ENCODE results near the gene IMPG2.

Gene IMPG2

DNA sequence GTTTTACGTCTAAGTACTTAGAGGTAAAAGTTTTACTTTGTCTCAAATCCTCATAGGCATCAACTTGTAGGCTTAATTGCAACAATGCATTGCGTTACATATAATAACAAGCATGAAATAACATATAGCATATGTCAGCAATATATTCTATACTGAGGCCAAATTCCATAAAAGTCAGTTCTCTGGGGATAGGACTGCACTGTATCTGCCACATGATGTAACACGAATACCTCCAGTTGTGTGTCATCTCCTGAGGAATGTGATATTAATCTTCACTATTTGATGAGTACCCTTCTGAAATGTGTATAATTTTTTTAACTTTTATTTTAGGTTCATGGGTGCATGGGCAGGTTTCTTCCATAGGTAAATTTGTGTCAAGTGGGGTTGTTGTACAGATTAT lies 126.4 kb downstream of the IMPG2 start:
- H3K4me3 Mint-ChIP-seq: no peak overlapping the region
- no peaks in the 10 kb centered on the region for H3K9me3 Mint-ChIP-seq
- no peaks in the 10 kb centered on the region for H3K36me3 Mint-ChIP-seq
- no peak for ATAC-seq
- H3K27ac Mint-ChIP-seq: no peak overlapping the region
- no peaks in the 10 kb centered on the region for H3K4me1 Mint-ChIP-seq
- DNase-seq (ENCODE audit: low spot score in 2 of 2): no peak

DNA sequence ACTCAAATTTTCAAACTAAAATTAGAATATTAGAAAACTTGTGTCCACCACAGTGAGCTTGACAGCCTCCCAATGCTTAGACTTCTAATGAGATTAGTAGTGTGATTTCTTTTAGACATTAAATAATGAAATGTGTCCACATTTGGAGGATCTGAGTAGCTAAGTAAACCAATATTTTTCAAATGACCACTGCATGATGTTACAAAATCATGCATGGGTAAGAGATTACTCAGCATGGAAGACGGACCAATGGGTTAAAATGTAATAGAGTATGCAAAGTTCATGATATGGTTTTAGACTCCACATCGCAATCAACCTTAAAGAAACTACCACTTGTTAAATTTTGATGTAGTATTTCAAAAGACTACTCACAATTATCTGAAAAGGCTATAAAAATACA lies 130.6 kb downstream of the IMPG2 start:
- H3K9me3 Mint-ChIP-seq: peaks cover 2% of the 10 kb centered on the region
- DNase-seq (ENCODE audit: low spot score in 2 of 2) (no peak), ATAC-seq (no peak)
- H3K36me3 Mint-ChIP-seq: no peaks in the 10 kb centered on the region
- no peaks in the 10 kb centered on the region for H3K4me1 Mint-ChIP-seq
- H3K4me3 Mint-ChIP-seq: no peak overlapping the region
- H3K27ac Mint-ChIP-seq: no peak overlapping the region

DNA sequence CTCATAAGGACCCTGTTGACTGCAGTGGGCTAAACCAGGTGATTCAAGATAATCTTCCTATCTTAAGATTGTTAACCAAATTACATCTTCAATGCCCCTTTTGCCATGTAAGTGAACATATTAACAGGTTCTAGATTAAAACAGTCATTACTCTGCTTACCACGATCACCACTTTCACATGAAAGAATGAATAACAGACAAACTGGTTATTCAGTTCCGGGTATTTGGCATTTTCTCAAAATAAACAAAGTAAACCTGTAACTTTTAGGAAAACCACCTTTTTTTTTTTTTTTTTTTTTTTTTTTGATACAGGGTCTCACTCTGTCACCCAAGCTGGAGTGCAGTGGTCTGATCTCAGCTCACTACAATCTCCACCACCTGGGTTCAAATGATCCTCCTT lies 131.2 kb downstream of the IMPG2 start:
- Mint-ChIP-seq H3K4me3 (no peak overlapping the region), H3K36me3 (no peaks in the 10 kb centered on the region), H3K27ac (no peak overlapping the region), H3K9me3 (peaks cover 2% of the 10 kb centered on the region), H3K4me1 (no peaks in the 10 kb centered on the region)
- DNase-seq (ENCODE audit: low spot score in 2 of 2) (no peak), ATAC-seq (no peak)

DNA sequence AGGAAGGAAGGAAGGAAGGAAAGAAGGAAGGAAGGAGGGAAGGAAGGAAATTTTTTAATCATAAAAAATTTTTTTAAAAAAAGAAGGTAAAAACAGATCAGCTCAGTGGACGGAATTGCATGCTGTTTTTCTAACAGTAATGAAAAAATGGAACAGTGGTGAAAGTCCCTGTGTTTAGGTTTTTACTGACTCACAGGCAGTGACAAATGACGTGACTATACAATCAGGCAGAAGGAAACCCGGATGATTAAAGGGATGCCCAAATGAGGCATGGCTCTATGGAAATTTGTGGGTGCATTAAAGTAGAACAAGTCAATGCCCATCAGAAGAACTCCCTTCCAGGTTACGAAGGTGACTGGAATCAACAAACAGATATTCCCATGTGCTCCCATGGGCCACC lies 135.0 kb downstream of the IMPG2 start:
- no peak for ATAC-seq
- no peaks in the 10 kb centered on the region for H3K4me1 Mint-ChIP-seq
- H3K4me3 Mint-ChIP-seq: no peak overlapping the region
- no peaks in the 10 kb centered on the region for H3K36me3 Mint-ChIP-seq
- peaks cover 2% of the 10 kb centered on the region for H3K9me3 Mint-ChIP-seq
- no peak overlapping the region for H3K27ac Mint-ChIP-seq
- no peak for DNase-seq (ENCODE audit: low spot score in 2 of 2)

DNA sequence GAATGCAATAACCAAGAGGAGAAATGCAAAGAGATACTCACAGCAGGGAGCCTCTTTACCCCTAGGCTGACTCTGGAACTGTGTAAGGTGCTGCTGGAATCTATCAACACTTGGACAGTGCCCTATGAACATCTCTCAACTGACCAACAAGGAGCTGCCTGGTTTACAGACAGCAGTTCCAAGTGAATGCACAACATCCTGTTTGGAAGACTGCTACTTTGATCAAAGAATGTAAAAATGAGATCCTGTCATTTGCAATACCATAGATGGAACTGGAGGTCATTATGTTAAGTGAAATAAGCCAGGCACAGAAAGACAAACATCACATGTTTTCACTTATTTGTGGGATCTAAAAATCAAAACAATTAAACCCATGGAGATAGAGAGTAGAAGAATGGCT lies 136.3 kb downstream of the IMPG2 start:
- DNase-seq (ENCODE audit: low spot score in 2 of 2) (no peak), ATAC-seq (no peak)
- Mint-ChIP-seq H3K9me3 (peaks cover 2% of the 10 kb centered on the region), H3K4me1 (no peaks in the 10 kb centered on the region), H3K27ac (no peak overlapping the region), H3K36me3 (no peaks in the 10 kb centered on the region), H3K4me3 (no peak overlapping the region)

DNA sequence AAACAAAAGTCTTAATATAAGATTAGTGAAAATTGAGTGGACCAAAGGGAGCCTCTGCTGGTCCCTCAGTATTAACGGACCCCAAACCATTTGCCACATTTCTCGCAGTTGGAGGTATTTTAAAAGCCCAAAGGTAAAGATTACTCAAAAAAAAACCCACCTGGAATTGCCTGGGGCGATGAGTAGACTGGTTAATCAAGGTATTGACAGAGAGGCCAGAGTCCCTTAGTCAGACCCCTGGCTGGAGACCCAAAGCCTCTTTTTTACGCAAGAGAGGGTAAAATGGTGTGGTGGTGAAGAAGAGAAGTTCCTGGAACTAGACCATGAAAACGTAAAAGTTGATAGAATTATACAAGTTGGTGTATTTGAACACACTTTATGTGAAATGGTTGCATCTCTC lies 137.2 kb downstream of the IMPG2 start:
- no peak overlapping the region for H3K27ac Mint-ChIP-seq
- no peaks in the 10 kb centered on the region for H3K36me3 Mint-ChIP-seq
- H3K4me1 Mint-ChIP-seq: no peaks in the 10 kb centered on the region
- peaks cover 2% of the 10 kb centered on the region for H3K9me3 Mint-ChIP-seq
- no peak overlapping the region for H3K4me3 Mint-ChIP-seq
- DNase-seq (ENCODE audit: low spot score in 2 of 2) (no peak), ATAC-seq (no peak)

DNA sequence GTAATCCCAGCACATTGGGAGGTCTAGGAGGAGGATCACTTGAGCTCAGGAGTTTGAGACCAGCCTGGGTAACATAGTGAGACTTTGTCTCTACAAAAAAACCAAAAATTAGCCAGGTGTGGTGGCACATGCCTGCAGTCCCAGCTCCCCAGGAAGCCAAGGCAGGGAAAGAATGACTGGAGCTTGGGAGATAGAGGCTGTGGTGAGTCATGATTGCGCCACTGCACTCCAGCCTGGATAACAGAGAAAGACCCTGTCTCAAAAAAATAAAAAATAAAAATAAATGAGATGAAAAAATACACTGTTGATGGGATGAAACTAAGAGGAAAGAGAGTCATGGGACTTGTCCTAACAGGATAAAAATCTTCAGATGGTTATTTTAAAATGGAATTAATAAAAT lies 137.6 kb downstream of the IMPG2 start:
- DNase-seq (ENCODE audit: low spot score in 2 of 2): no peak
- ATAC-seq: no peak
- no peaks in the 10 kb centered on the region for H3K36me3 Mint-ChIP-seq
- no peak overlapping the region for H3K27ac Mint-ChIP-seq
- H3K4me1 Mint-ChIP-seq: no peaks in the 10 kb centered on the region
- H3K4me3 Mint-ChIP-seq: no peak overlapping the region
- H3K9me3 Mint-ChIP-seq: peaks cover 2% of the 10 kb centered on the region

DNA sequence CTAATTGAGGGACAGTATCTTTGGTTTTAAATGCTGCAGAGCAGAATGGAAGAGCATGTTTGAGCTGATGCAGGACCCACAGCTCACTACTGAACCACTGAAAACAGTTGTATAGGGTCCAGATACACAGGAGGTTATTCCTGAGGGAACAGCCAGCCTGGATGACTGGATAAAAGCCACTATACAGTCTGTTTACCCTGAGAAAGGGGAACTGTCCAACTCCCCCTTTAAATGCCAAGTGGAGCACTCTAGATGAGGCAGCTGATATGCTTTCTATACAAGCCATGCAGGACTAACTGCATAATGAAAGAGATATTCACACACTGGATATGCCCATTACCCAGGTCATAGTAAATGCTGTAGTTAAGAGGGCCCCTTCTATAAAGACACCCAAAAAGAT lies 138.6 kb downstream of the IMPG2 start:
- DNase-seq (ENCODE audit: low spot score in 2 of 2): no peak
- H3K27ac Mint-ChIP-seq: no peak overlapping the region
- peaks cover 2% of the 10 kb centered on the region for H3K9me3 Mint-ChIP-seq
- no peaks in the 10 kb centered on the region for H3K4me1 Mint-ChIP-seq
- no peaks in the 10 kb centered on the region for H3K36me3 Mint-ChIP-seq
- no peak overlapping the region for H3K4me3 Mint-ChIP-seq
- no peak for ATAC-seq

DNA sequence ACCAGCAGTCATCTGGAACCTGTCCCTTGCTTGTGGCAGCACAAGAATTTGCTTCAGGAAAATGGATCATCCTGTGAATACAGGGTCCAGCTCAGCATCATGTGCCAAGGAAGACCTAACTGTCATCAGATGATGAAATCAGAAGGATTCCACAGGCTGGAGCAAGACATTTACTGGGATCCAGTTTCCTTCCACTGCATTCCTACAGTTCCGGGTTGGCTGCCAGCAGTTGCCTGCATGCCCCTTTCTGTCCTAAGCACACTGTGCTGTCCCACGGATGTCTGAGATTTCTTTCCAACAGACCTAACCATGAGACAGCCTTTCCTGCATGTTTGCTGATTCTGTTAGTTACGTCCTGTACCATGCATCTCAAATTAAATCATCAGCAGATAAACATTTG lies 140.7 kb downstream of the IMPG2 start:
- H3K9me3 Mint-ChIP-seq: no peaks in the 10 kb centered on the region
- no peak overlapping the region for H3K27ac Mint-ChIP-seq
- DNase-seq (ENCODE audit: low spot score in 2 of 2) (no peak), ATAC-seq (no peak)
- no peaks in the 10 kb centered on the region for H3K36me3 Mint-ChIP-seq
- H3K4me3 Mint-ChIP-seq: no peak overlapping the region
- no peaks in the 10 kb centered on the region for H3K4me1 Mint-ChIP-seq

DNA sequence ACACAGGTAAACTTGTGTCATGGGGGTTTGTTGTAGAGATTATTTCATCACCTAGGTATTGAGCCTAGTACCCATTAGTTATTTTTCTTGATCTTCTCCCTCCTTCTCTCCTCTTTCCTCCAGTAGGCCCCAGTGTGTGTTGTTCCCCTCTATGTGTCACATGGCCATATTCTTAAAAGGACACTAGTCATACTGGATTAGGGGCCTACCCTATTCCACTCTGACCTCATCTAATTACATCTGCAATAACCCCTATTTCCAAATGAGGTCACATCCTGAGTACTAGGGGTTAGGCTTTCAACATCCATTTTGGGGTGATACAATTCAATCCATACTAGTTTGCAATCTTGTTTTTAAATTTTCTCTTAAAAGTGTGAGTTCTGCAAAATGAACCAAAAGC lies 142.8 kb downstream of the IMPG2 start:
- H3K27ac Mint-ChIP-seq: no peak overlapping the region
- DNase-seq (ENCODE audit: low spot score in 2 of 2) (no peak), ATAC-seq (peak; percentile 31)
- no peaks in the 10 kb centered on the region for H3K9me3 Mint-ChIP-seq
- H3K4me1 Mint-ChIP-seq: no peaks in the 10 kb centered on the region
- H3K4me3 Mint-ChIP-seq: no peak overlapping the region
- no peaks in the 10 kb centered on the region for H3K36me3 Mint-ChIP-seq

Data from stimulated activated effector memory CD8-positive, alpha-beta T cell treated with anti-CD3 and anti-CD28 coated beads, Interleukin-12 subunit alpha, Interleukin-12 subunit beta, amount 100 ng/mL, for 72 hours (primary cell).